Type B pancreatic cell (in vitro differentiated cells): Measurements from ENCODE around the gene NKIRAS1. TPM values are rescaled to one million over a fixed set of nuclear protein-coding genes. Genes with fewer than 3 reads are reported as not detected.

Experiments used
- DNase-seq: peaks from one replicate; pipeline ENCODE4 v3.0.0; 2021; ENCODE audit warnings: mixed read lengths; ENCODE audit not compliant: unreplicated experiment; ENCODE audit errors: extremely low spot score
- H3K27ac Mint-ChIP-seq: 2 replicates; pipeline ENCODE4 v1.8.0; 2021; ENCODE audit warnings: mild to moderate bottlenecking, mixed read lengths
- H3K27me3 Mint-ChIP-seq: 2 replicates; pipeline ENCODE4 v1.8.0; 2021; ENCODE audit warnings: mixed read lengths
- H3K36me3 Mint-ChIP-seq: 2 replicates; pipeline ENCODE4 v1.8.0; 2021; ENCODE audit warnings: mixed read lengths
- H3K4me1 Mint-ChIP-seq: one replicate; pipeline ENCODE4 v1.8.0; 2021; ENCODE audit warnings: mixed read lengths; ENCODE audit not compliant: unreplicated experiment
- H3K4me3 Mint-ChIP-seq: 2 replicates; pipeline ENCODE4 v1.8.0; 2021; ENCODE audit warnings: mild to moderate bottlenecking, mixed read lengths
- H3K9me3 Mint-ChIP-seq: 2 replicates; pipeline ENCODE4 v1.8.0; 2021; ENCODE audit warnings: mixed read lengths
- total RNA-seq: library from RNA; stranded (reverse); gene quantifications from 2 replicates; pipeline ENCODE4 v1.2.1, GENCODE V29; 2021; ENCODE audit warnings: low replicate concordance
- TF ChIP-seq, protein P1 (sequence below): fragments of 200-600 bp; sonication (generic); conservative IDR thresholded peaks from 2 replicates; pipeline ENCODE4 v1.5.0; 2021; ENCODE audit warnings: antibody characterized with exemption, mild to moderate bottlenecking

NKIRAS1 gene
- total RNA-seq, 1 donor from 2014 or later = 10.8 TPM

DNA sequence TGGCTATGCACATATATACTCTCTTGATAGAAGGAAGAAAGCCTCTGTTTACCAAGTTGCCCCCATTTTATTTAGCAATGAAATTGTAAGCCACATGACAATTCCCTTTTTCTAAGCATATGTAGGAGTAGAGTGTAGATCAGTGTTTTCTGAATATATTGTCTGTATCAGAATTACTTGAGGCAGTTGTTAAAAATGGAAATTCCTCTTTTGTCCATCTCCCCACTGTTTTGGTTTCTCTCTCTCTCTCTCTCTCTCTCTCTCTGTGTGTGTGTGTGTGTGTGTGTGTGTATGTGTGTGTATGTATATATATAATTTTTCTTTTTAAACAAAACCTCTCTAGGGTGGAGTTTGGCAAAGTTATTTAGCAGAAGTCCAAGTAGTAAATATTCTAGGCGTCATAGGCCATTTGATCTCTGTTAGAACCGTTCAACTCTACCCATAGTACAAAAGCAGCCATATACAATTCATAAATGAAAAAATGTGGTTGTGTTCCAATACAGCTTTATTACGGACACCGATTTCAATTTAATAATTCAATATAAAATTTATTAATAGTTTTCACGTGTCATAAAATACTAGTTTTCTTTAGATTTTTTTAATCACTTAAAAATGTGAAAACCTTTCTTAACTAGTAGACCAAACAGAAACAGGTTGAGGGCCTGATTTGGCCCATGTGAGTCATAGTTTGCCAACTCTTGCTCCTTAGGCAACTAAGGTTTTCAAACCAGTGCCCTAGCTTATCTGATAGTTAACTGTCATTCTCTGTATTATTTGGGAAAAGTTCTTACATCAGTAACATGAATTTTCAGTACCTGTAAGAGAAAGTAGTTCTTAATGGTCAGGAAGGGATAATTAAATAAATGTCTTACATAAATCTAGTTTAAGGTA, 71.2 kb downstream of the NKIRAS1 start:
- no peak for DNase-seq
- Mint-ChIP-seq H3K4me3 (no peak overlapping the region), H3K9me3 (peaks cover 4% of the 10 kb centered on the region), H3K27ac (no peak overlapping the region), H3K36me3 (peaks cover 9% of the 10 kb centered on the region), H3K27me3 (no peaks in the 10 kb centered on the region), H3K4me1 (peaks cover 21% of the 10 kb centered on the region)
- TF ChIP-seq, protein P1, sequence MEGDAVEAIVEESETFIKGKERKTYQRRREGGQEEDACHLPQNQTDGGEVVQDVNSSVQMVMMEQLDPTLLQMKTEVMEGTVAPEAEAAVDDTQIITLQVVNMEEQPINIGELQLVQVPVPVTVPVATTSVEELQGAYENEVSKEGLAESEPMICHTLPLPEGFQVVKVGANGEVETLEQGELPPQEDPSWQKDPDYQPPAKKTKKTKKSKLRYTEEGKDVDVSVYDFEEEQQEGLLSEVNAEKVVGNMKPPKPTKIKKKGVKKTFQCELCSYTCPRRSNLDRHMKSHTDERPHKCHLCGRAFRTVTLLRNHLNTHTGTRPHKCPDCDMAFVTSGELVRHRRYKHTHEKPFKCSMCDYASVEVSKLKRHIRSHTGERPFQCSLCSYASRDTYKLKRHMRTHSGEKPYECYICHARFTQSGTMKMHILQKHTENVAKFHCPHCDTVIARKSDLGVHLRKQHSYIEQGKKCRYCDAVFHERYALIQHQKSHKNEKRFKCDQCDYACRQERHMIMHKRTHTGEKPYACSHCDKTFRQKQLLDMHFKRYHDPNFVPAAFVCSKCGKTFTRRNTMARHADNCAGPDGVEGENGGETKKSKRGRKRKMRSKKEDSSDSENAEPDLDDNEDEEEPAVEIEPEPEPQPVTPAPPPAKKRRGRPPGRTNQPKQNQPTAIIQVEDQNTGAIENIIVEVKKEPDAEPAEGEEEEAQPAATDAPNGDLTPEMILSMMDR = no peak

DNA sequence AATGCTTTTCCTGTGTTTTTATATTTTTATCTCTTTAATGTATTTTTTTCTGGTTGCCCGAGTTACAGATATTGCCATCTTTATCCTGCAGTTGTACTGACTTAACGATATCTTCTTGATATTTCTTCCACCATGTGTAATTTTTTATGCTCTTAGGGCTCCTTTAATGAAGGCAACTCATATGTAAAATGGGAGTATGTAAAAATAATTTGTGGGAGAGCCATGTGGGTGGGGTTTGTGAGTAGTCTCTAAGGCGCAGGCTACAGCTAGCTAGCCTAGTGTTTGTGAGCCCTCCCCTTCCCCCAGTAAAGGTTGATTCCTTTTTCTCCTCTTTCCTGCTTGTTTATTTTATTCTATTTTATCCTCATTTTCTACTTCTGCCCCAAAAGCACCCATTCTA, 72.9 kb downstream of the NKIRAS1 start:
- peaks cover 4% of the 10 kb centered on the region for H3K9me3 Mint-ChIP-seq
- DNase-seq = no peak
- H3K36me3 Mint-ChIP-seq = peaks cover 13% of the 10 kb centered on the region
- no peak overlapping the region for H3K27ac Mint-ChIP-seq
- no peak overlapping the region for H3K4me3 Mint-ChIP-seq
- peaks cover 32% of the 10 kb centered on the region for H3K4me1 Mint-ChIP-seq
- TF ChIP-seq, protein P1 = no peak
- no peaks in the 10 kb centered on the region for H3K27me3 Mint-ChIP-seq

Other genes starting within 250 kb of the NKIRAS1 start
- 93.2 and 110 TPM in 2 replicates for gene UBE2E1, start 111.0 kb downstream of the NKIRAS1 start, total RNA-seq
- gene RPL15, start 142 bp upstream of the NKIRAS1 start, total RNA-seq = 2,083 and 2,257 TPM in 2 replicates
- gene NR1D2, start 28.3 kb upstream of the NKIRAS1 start, total RNA-seq = 20.6 and 23.1 TPM in 2 replicates